HG02870 (cell line): ENCODE data around the gene LZTFL1.
"Not testable (repeated sequence)": the region's sequence is repeated elsewhere in the genome, so short reads cannot be mapped to it uniquely, and the experiment has no call there.

Experiments
- ATAC-seq: cut with Tn5 transposase; IDR thresholded peaks from one replicate; pipeline ENCODE4 v1.9.1; 2021; ENCODE audit warnings: mild to moderate bottlenecking, moderate library complexity; ENCODE audit not compliant: unreplicated experiment

Gene LZTFL1

GRCh38 chr3:45865563-45865962 lies 23.6 kb upstream of the LZTFL1 start:
- ATAC-seq = no peak

GRCh38 chr3:45864760-45865519 lies 23.0 kb upstream of the LZTFL1 start:
- peak; percentile 70 for ATAC-seq

GRCh38 chr3:45861043-45861719 lies 19.3 kb upstream of the LZTFL1 start:
- peak; percentile 47 for ATAC-seq

GRCh38 chr3:45860481-45860880 lies 18.6 kb upstream of the LZTFL1 start:
- no peak for ATAC-seq

- ATAC-seq = no peak
Observed at GRCh38 chr3:45858809-45859543, 17.1 kb upstream of the LZTFL1 start.

GRCh38 chr3:45857024-45857423 lies 15.1 kb upstream of the LZTFL1 start:
- ATAC-seq = not testable (repeated sequence)

- not testable (repeated sequence) for ATAC-seq
Observed at GRCh38 chr3:45856323-45856722, 14.4 kb upstream of the LZTFL1 start.

GRCh38 chr3:45852828-45853227 lies 10.9 kb upstream of the LZTFL1 start:
- ATAC-seq = no peak

GRCh38 chr3:45848392-45848791 lies 6.5 kb upstream of the LZTFL1 start:
- ATAC-seq = no peak

GRCh38 chr3:45844616-45845015 lies 2.7 kb upstream of the LZTFL1 start:
- ATAC-seq = no peak

GRCh38 chr3:45842851-45843625 lies 1.1 kb upstream of the LZTFL1 start:
- ATAC-seq = no peak

- ATAC-seq = no peak
Observed at GRCh38 chr3:45841420-45841756, 531 bp downstream of the LZTFL1 start.

GRCh38 chr3:45838466-45838865 lies 3.5 kb downstream of the LZTFL1 start:
- ATAC-seq = no peak

- ATAC-seq = no peak
Observed at GRCh38 chr3:45832699-45833098, 9.2 kb downstream of the LZTFL1 start.

- ATAC-seq = no peak
Observed at GRCh38 chr3:45830121-45830520, 11.8 kb downstream of the LZTFL1 start.

- ATAC-seq = no peak
Observed at GRCh38 chr3:45826908-45827307, 15.0 kb downstream of the LZTFL1 start.

- no peak for ATAC-seq
Observed at GRCh38 chr3:45826321-45826720, 15.6 kb downstream of the LZTFL1 start.

GRCh38 chr3:45821127-45821526 lies 20.8 kb downstream of the LZTFL1 start:
- no peak for ATAC-seq

- no peak for ATAC-seq
Observed at GRCh38 chr3:45819543-45819942, 22.4 kb downstream of the LZTFL1 start.

GRCh38 chr3:45817831-45818522 lies 23.9 kb downstream of the LZTFL1 start:
- no peak for ATAC-seq

- no peak for ATAC-seq
Observed at GRCh38 chr3:45816544-45816943, 25.4 kb downstream of the LZTFL1 start.
